OCI-LY3 (cell line): ENCODE data around the gene SPATA6L.

Experiments
- H2AFZ ChIP-seq: fragments of 200-600, 300-600 bp; shearing (Covaris generic); 2 replicates; pipeline ENCODE4 v1.6.0; 2014; ENCODE audit warnings: antibody characterized with exemption, low read depth, low read length
- H3K27ac ChIP-seq: fragments of 200-600, 300-600 bp; sonication (generic); 2 replicates; pipeline ENCODE4 v1.5.1; 2014; ENCODE audit warnings: mild to moderate bottlenecking, low read length, moderate library complexity, mixed read lengths
- H3K27me3 ChIP-seq: fragments of 200-600, 300-600 bp; sonication (generic); 2 replicates; pipeline ENCODE4 v1.6.1; 2014; ENCODE audit warnings: low read depth, low read length, mixed read lengths
- H3K36me3 ChIP-seq: fragments of 200-600, 300-600 bp; sonication (generic); replicated peaks from 2 replicates; pipeline ENCODE3; 2014; ENCODE audit warnings: low read depth, low read length, mixed read lengths
- H3K4me1 ChIP-seq: fragments of 300-600, 200-600 bp; sonication (generic); 2 replicates; pipeline ENCODE4 v1.6.1; 2014; ENCODE audit warnings: low read length, mixed read lengths
- H3K4me2 ChIP-seq: fragments of 200-600, 300-600 bp; sonication (generic); 2 replicates; pipeline ENCODE4 v1.6.1; 2014; ENCODE audit warnings: low read length, mixed read lengths
- H3K4me3 ChIP-seq: fragments of 300-600, 200-600 bp; sonication (generic); 2 replicates; pipeline ENCODE4 v1.5.1; 2014; ENCODE audit warnings: antibody characterized with exemption, mild to moderate bottlenecking, low read length, moderate library complexity
- H3K79me2 ChIP-seq: fragments of 300-600, 200-600 bp; shearing (Covaris generic); 2 replicates; pipeline ENCODE4 v1.6.1; 2014; ENCODE audit warnings: mild to moderate bottlenecking, low read length, mixed read lengths
- H3K9ac ChIP-seq: fragments of 300-600, 200-600 bp; shearing (Covaris generic); 2 replicates; pipeline ENCODE4 v1.6.0; 2014; ENCODE audit warnings: mild to moderate bottlenecking, low read length, moderate library complexity
- H3K9me3 ChIP-seq: fragments of 200-600, 300-600 bp; shearing (Covaris generic); 2 replicates; pipeline ENCODE4 v1.6.1; 2014; ENCODE audit warnings: low read length, mixed read lengths; ENCODE audit not compliant: insufficient read depth
- H4K20me1 ChIP-seq: fragments of 200-600, 300-600 bp; sonication (generic); 2 replicates; pipeline ENCODE4 v1.6.1; 2016; ENCODE audit warnings: low read length, mixed read lengths; ENCODE audit not compliant: insufficient read depth
- EZH2phosphoT487 ChIP-seq: fragments of 200-600 bp; shearing (Covaris generic); IDR thresholded peaks from 2 replicates; pipeline ENCODE4 v1.6.1; 2018; ENCODE audit warnings: antibody characterized with exemption, mixed run types, low read depth
- TF ChIP-seq, protein P1 (sequence below): fragments of 200-600, 300-600 bp; sonication (generic); IDR thresholded peaks from 2 replicates; pipeline ENCODE4 v1.5.1; 2014; ENCODE audit warnings: antibody characterized with exemption, low read length, low read depth

Gene SPATA6L

DNA sequence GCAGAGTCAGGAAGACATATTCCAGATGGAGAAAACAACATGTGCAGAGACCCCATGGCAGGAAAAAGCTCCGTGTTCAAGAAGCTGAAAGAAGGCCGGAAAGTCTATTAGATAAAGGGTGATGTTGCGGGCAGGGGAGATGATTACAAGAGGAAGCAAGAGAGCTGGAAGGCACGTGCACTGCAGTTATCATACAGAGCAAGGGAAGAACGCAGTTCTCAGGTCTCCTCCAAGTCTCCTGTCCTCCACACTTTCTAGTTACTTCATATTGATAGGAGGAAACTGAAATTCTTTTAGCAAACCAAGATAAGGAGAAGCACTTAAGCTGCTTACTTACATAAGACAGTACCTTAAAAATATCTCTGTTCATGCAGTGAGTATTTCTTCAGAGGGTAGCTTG is 62.5 kb downstream of the SPATA6L start:
- Histone ChIP-seq H3K79me2 (no peaks in the 10 kb centered on the region), H3K4me2 (no peak overlapping the region), H3K36me3 (no peaks in the 10 kb centered on the region), H3K4me3 (no peak overlapping the region), H2AFZ (no peak overlapping the region), H3K4me1 (peaks cover 2% of the 10 kb centered on the region; the same call in 1 of the 2 replicates), H3K27ac (no peak overlapping the region), H3K9ac (no peak overlapping the region), H4K20me1 (no peaks in the 10 kb centered on the region), H3K27me3 (peaks cover 5% of the 10 kb centered on the region; the same call in 1 of the 2 replicates), H3K9me3 (no peaks in the 10 kb centered on the region)
- no peak for TF ChIP-seq EZH2phosphoT487
- TF ChIP-seq, protein P1, sequence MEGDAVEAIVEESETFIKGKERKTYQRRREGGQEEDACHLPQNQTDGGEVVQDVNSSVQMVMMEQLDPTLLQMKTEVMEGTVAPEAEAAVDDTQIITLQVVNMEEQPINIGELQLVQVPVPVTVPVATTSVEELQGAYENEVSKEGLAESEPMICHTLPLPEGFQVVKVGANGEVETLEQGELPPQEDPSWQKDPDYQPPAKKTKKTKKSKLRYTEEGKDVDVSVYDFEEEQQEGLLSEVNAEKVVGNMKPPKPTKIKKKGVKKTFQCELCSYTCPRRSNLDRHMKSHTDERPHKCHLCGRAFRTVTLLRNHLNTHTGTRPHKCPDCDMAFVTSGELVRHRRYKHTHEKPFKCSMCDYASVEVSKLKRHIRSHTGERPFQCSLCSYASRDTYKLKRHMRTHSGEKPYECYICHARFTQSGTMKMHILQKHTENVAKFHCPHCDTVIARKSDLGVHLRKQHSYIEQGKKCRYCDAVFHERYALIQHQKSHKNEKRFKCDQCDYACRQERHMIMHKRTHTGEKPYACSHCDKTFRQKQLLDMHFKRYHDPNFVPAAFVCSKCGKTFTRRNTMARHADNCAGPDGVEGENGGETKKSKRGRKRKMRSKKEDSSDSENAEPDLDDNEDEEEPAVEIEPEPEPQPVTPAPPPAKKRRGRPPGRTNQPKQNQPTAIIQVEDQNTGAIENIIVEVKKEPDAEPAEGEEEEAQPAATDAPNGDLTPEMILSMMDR, result no peak

DNA sequence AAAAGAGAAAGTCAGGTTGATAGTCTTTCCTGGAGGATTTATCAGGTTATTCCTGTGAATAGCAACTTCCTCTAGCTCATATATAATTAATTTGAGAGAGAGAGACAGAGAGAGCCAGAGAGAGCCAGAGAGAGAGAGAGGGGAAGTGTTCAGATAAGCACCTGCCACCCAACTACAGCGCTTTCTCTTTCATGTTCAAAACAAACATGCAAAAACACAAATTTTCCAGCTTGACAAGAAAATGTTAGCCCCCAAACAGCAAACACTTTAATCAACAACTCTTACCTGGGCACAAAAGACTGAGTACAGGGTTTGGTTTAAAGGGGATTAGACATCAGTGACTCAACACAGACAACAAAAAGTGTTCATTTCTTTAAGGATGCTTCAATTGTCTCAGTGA is 65.9 kb downstream of the SPATA6L start:
- H3K9me3 ChIP-seq, result no peaks in the 10 kb centered on the region
- H3K36me3 ChIP-seq, result no peaks in the 10 kb centered on the region
- H3K4me1 ChIP-seq, result peaks cover 2% of the 10 kb centered on the region; the same call in 1 of the 2 replicates
- no peak overlapping the region for H3K4me2 ChIP-seq
- no peak overlapping the region; the same call in 1 of the 2 replicates for H2AFZ ChIP-seq
- H3K4me3 ChIP-seq, result no peak overlapping the region
- no peak overlapping the region for H3K9ac ChIP-seq
- no peaks in the 10 kb centered on the region for H4K20me1 ChIP-seq
- no peak overlapping the region for H3K27ac ChIP-seq
- TF ChIP-seq, protein P1, result no peak
- no peak for TF ChIP-seq EZH2phosphoT487
- H3K27me3 ChIP-seq, result peaks cover 5% of the 10 kb centered on the region; the same call in 1 of the 2 replicates
- H3K79me2 ChIP-seq, result no peaks in the 10 kb centered on the region

- Histone ChIP-seq H3K4me1 (peaks cover 2% of the 10 kb centered on the region; the same call in 1 of the 2 replicates), H3K4me2 (no peak overlapping the region), H3K9me3 (no peaks in the 10 kb centered on the region), H3K36me3 (no peaks in the 10 kb centered on the region), H4K20me1 (no peaks in the 10 kb centered on the region), H3K4me3 (no peak overlapping the region), H3K27me3 (peaks cover 5% of the 10 kb centered on the region; the same call in 1 of the 2 replicates), H2AFZ (no peak overlapping the region), H3K9ac (no peak overlapping the region), H3K79me2 (no peaks in the 10 kb centered on the region), H3K27ac (no peak overlapping the region)
- TF ChIP-seq, protein P1, result no peak
- TF ChIP-seq EZH2phosphoT487, result no peak
Measured at GRCh38 chr9:4596165-4596922, 69.9 kb downstream of the SPATA6L start.

DNA sequence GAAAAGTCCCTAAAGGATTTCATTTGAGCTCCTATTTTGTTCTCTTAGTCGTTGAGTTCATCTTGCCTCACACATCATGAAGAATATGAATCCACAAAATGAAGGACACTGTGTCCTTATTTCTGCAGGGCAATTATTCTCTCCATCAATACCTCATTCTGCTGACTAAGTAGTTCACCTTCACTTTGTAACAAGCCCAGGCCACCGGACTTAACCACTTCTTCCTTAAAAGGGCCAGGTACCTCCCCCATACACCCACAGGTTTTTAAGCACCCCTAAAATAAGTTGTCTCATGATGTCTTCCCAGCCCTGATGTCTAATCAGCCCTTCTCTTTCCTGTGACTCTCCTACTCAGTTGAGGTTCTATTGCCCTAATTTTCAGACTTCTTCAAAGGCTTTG is 71.3 kb downstream of the SPATA6L start:
- no peaks in the 10 kb centered on the region for H4K20me1 ChIP-seq
- H3K4me1 ChIP-seq, result no peaks in the 10 kb centered on the region
- H3K36me3 ChIP-seq, result no peaks in the 10 kb centered on the region
- H3K4me2 ChIP-seq, result no peak overlapping the region
- H2AFZ ChIP-seq, result no peak overlapping the region
- H3K9ac ChIP-seq, result no peak overlapping the region
- H3K4me3 ChIP-seq, result no peak overlapping the region
- no peaks in the 10 kb centered on the region; the same call in 1 of the 2 replicates for H3K27me3 ChIP-seq
- no peaks in the 10 kb centered on the region for H3K79me2 ChIP-seq
- no peaks in the 10 kb centered on the region for H3K9me3 ChIP-seq
- H3K27ac ChIP-seq, result no peak overlapping the region
- TF ChIP-seq, protein P1, result no peak
- no peak for TF ChIP-seq EZH2phosphoT487
